ENCODE measurements around the gene RAPGEF6. TPM values are rescaled to one million over a fixed set of nuclear protein-coding genes. Genes with fewer than 3 reads are reported as not detected.
A peak's percentile ranks its signal among the peaks of the same experiment; 100 is the strongest.

RAPGEF6 gene
- polyA plus RNA-seq, 3 donors, result 13.5 to 19.1 (median 16.5) TPM

DNA sequence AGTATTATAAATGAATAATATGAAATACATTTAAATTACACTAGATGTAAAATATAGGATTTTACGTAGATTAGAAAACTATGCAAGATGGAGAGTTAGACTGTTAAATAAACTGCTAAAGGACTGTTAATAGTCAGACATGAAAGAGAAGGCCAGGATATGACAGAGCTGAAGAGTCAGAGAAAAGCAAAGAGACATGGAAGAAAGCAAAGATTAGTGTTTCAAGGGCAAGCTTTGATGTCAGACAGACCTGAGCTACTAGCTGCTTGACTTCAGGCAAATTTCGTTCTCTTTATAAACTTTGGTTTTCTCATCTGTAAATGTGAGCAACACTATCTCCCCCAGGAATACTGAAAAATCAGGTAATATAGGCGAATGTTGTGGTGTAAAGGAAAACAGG lies 161.3 kb downstream of the RAPGEF6 start:
- DNase-seq (ENCODE audit: extremely low read depth in 1 of 11, low read depth in 9 of 11, low spot score in 4 of 11), result no peak

DNA sequence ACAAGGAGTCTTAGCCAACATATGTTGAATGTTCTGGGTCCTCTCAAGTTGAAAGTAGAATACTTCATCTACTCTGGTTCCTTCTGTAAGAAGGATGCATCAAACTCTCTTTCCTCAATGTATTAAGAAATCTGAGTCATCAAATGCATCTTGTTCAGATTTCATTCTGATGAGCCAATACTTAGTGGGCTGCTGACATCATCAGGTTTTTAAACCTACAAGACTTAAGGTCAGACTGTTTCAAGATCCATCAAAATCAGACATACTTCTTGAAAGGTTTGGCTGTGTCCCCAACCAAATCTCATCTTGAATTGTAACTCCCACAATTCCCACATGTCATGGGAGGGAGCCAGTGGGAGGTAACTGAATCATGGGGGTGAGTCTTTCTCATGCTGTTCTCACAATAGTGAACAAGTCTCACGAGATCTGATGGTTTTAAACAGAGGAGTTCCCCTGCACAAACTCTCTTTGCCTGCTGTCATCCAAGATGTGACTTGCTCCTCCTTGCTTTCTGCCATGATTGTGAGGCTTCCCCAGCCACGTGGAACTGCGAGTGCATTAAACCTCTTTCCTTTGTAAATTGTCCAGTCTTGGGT lies 168.8 kb downstream of the RAPGEF6 start:
- DNase-seq (ENCODE audit: extremely low read depth in 1 of 11, low read depth in 9 of 11, low spot score in 4 of 11), result no peak

DNA sequence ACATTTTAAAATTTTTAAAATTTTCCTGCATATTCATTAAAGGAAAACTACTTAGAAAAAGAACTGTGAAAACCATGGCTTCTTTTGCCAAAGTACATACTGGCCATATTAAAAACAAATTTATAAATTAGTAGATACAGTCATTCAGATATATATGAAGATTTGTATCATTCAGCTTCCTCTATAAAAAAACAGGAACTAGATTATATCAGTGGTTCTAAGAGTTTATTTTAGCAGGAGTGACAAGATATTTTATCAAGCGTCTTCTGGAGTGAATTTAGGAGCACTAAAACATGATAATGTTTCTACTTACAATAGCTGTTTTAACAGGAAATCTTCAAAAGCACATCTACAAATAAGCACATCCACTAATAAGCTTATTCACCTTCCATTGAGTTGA lies 171.4 kb downstream of the RAPGEF6 start:
- no peak for DNase-seq (ENCODE audit: extremely low read depth in 1 of 11, low read depth in 9 of 11, low spot score in 4 of 11)

DNA sequence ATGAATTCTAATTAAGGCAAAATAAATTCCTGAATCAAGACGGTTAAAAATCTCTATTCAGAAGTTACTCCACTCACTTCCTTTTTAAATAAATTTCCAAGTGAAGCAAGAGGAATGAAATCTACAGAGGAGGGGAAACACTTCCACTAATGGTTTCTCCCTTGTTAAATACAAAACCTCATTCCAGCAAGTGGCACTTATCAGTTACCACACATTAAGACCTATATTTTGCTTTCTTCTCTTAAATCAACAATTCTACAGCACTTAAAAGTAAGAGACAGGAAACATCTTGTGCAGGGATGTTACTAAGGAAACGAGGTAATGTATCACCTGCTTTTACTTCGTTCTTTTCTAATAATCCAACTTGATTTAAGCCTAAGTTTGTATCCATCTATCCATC lies 172.6 kb downstream of the RAPGEF6 start:
- DNase-seq (ENCODE audit: extremely low read depth in 1 of 11, low read depth in 9 of 11, low spot score in 4 of 11), result no peak

DNA sequence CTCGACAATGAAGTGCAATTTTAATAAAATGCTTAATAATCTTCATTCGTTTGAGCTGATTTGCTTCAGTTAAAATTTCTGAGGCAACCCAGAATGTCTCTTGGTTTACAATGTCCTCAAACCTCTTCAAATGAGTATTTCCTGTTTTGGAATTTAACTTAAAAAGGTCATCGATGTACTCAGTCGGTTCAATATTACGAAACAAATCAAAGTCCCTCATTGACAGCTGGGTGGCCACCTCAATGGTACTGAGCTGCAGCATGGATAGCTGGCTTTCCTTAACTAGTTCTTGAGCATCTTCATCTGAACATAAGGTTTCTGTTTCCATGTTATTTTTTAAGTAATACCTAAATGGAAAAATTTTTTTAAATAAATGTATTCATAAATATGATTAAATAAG lies 173.3 kb downstream of the RAPGEF6 start:
- DNase-seq (ENCODE audit: extremely low read depth in 1 of 11, low read depth in 9 of 11, low spot score in 4 of 11), result no peak

DNA sequence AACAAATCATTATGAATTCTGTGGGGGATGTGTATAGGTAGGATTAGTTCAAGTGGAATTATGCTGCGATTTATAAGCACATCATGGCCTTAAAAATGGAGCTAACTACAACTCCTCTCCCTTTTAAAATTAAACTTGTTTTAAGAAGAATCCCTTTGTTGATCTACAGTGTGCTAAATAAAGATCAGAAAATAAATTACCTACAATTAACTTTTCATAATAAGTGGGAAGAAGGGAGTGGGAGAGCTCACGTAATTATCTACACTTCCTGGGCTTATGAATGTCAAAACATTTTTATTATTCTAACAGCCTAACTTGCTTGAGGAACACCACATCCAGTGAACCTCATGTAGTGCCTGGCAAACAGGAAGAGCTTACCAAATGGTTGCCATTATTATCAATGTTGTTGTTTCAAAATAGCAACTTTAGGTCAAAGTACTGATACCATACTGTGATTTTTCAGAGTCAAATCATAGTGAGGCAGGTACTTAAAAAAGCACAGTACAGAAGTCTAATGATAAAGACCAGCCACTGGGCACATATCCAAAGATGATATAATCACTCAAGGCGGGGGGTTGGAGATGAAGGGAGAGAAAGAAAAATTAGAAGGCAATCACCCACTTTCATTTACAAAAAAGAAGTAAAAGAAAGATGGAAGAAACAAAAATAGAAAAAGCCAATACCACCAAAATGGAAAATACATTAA lies 174.0 kb downstream of the RAPGEF6 start:
- peak in 1 of 11 donors; percentile 17 for DNase-seq (ENCODE audit: extremely low read depth in 1 of 11, low read depth in 9 of 11, low spot score in 4 of 11)

DNA sequence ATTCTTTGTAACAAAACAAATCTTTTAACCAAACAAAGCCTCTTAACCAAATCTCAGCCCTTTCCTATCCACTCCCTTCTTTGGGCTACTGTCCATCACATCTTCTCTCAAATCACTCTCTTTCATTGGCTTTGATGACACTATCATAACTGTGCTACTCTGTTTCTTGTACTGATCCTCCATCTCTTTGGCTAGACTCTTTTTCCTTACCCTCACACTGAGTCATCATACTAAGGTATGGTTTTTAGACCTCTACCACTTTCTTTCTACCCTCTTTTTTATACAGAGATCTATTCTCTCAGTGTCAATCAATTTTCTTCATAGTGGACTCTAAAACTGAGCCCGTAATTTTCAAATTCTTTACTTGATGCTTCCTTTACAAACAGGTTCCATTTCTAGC lies 174.9 kb downstream of the RAPGEF6 start:
- DNase-seq (ENCODE audit: extremely low read depth in 1 of 11, low read depth in 9 of 11, low spot score in 4 of 11), result no peak

DNA sequence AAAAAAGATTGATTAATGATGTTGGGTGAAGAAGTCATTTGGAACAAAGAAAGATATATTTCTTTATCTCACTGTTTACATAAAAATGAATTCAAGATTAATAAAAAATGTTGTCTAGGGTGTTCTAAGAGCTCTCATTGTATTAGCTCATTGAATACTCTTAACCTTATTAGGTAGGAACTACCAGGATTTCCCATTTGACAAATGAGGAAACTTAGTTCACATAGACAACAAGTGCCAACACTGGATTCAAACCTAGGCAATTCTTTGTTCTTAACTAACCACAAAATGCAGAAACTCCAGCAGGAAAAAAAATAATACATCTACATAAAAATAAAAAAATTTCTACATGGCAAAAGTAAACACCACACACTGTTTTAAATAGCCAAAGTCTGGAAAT lies 175.8 kb downstream of the RAPGEF6 start:
- no peak for DNase-seq (ENCODE audit: extremely low read depth in 1 of 11, low read depth in 9 of 11, low spot score in 4 of 11)

DNA sequence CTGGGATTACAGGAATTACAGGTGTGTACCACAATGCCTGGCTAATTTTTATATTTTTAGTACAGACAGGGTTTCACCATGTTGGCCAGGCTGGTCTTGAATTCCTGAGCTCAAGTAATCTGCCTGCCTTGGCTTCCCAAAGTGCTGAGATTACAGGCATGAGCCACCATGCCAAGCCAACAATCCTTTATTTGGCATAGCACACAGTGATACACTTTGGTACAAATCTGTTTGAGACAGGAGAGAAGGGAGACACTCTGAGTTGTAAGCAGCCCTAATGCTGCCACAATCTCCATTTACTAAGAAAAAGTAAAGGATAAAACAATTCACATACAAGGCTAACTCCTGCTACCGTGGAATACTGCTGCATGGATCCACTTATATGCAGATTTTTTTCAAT lies 177.8 kb downstream of the RAPGEF6 start:
- DNase-seq (ENCODE audit: extremely low read depth in 1 of 11, low read depth in 9 of 11, low spot score in 4 of 11), result no peak

DNA sequence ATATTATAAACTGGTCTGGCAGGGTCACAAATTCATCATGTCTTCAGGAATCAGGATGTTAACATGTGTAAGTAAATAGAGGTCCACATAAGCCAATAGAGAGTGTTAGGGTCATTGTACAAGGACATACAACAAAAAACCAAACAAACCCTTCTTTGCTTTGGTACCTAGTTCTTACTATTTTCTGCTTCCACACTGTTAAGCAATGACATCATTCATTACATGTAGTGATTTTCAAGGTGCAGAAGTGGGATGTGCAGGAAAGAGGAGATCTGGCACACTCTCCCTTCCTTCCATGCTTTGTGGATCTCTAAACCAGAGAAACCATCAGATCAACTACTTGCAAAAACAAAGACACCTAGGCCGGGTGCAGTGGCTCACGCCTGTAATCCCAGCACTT lies 184.1 kb downstream of the RAPGEF6 start:
- DNase-seq (ENCODE audit: extremely low read depth in 1 of 11, low read depth in 9 of 11, low spot score in 4 of 11), result no peak

DNA sequence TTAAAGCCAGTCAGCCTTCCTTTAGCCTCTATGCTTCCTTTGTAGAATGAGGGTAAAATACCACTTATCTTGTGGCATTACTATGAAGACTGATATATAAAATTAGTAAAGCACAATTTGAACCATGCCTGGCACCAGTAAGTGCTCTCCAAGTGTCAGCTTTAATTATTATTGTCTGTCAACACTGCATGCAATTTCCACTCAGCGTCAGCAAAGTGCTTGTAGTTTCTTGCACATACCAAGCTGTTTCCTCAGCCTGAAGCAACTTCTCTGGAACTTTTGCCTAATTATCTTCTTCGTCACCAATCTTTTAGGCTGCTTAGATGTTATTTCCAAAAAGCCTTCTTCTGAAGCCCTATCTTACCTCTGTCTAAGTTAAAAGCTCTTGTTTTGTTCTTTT lies 193.8 kb downstream of the RAPGEF6 start:
- no peak for DNase-seq (ENCODE audit: extremely low read depth in 1 of 11, low read depth in 9 of 11, low spot score in 4 of 11)

DNA sequence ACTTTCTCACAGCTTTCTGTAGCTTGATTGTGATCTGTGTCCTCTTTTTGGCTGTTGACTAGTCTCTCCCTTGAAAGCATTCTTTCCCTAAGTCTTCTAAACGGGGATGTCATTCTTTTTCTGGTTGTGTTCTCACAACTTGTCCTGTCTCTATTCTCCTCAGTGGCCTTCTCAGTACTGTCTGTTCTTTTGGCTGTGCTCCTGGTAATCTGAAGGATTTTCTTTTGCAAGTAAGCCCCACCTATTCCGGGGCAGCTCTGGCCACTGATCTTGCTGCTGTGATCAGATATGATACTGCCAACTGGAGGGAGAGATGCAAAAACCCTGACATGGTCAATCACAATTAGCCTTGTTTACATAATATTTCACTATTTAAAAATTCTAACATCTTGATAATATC lies 198.9 kb downstream of the RAPGEF6 start:
- DNase-seq (ENCODE audit: extremely low read depth in 1 of 11, low read depth in 9 of 11, low spot score in 4 of 11), result no peak

DNA sequence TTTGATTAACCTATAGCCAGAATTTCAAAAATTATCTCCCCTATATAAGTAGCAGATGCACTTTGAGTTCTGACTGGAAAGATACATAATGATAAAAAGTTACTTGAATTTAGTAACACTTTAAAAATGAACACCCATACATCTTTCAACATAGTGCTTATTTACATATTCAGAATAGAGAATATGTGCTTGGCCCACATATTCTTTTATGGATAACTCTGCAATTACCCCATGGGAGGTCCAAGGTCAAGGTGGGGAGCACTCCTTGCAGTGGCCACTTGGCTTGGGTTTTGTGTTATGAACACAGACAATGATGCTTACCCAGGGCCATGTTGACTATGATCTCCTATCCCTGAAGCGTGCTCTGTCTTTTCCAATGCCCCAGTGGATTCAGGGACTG lies 201.9 kb downstream of the RAPGEF6 start:
- DNase-seq (ENCODE audit: extremely low read depth in 1 of 11, low read depth in 9 of 11, low spot score in 4 of 11), result no peak

DNA sequence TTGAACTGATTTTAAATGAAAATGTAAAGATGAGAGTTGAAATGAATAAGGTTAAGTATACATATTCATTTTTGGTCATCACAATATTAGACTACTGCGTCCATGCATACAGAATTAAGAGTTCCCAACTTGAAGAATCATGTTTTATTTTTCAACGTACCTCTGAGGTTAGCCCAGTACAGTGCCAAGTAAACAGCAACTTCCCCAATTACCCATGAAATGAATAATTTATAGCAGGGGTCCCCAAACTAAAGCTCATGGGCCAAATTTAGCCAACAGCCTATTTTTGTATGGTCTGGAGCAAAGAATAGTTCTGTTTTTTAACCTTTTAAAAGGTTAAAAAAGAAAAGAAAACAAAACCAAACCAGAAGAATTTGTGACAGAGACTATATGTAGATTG lies 203.2 kb downstream of the RAPGEF6 start:
- DNase-seq (ENCODE audit: extremely low read depth in 1 of 11, low read depth in 9 of 11, low spot score in 4 of 11), result no peak

DNA sequence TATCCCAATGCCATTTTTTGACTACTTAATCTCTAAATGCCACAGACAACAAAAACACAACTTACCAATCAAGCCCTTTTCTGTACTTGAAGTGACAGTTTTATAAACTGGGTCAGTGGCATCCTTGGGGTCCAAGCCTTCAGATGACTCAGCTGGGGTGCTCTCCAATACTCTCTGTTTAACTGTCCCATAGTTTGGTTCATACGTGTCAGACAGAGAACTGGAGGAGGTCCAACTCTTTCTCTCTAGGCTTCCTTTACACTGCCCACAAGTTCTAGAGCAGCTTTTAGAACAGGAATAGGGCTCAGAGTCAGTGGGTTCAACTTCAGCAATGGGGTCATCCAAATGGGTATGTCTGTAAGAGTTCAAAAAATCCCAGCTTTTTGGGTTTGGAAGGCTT lies 204.2 kb downstream of the RAPGEF6 start:
- no peak for DNase-seq (ENCODE audit: extremely low read depth in 1 of 11, low read depth in 9 of 11, low spot score in 4 of 11)

DNA sequence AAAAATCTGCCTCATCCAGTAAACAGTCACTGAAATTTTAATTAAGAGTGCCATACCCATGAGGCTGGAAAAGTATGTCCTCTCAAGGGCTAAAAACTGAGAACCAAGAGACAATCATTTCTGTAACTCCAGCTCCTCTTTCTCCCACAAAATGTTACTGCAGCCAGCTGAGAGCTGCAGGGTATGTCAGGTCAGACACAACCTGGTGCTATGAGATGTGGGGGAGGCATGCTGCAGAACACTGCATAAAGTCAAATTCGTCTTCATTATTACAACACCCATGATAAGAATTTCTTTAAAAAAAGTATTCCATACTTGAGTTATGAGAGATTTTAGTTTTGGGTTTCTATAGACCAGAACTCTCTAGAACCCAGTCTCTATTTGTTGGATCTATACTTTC lies 209.0 kb downstream of the RAPGEF6 start:
- DNase-seq (ENCODE audit: extremely low read depth in 1 of 11, low read depth in 9 of 11, low spot score in 4 of 11), result no peak

DNA sequence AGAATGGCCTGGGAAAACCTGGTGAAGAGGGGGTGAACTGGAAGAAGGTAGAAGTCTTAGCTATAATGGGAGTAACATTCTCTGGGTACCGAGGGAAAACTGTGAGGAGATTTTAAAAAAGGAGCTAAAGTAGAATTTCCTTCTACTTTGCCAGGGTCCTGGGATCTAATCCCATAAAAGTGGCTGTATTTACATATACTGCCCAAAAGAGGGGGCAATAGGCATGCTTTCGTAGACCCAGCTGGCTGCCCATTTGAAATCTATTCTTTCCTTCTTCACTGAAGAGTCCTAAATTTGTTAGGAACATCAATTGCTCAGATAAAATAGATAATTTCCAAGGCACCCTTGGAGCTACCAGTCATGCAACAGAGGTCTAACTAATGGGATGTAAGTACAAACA lies 212.0 kb downstream of the RAPGEF6 start:
- no peak for DNase-seq (ENCODE audit: extremely low read depth in 1 of 11, low read depth in 9 of 11, low spot score in 4 of 11)

DNA sequence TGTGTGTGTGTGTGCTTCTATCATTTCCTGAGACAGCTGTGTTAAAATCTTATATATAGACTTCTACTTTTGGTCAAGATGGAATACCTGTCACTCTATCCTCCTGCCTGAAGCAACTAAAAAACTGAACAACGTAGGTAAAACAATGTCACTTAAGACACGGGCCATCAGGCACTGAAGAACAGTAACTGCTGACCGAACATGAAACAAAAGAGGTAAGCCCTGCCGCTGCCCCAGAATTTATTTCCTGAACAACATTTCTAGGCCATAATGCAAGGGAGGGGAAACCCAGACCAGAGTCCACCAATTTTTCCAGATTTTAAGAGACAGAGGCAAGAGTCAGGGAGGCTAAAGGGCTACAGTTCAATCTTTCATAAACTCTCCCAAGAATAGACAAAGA lies 215.2 kb downstream of the RAPGEF6 start:
- peak in 1 of 11 donors; percentile 5 for DNase-seq (ENCODE audit: extremely low read depth in 1 of 11, low read depth in 9 of 11, low spot score in 4 of 11)

DNA sequence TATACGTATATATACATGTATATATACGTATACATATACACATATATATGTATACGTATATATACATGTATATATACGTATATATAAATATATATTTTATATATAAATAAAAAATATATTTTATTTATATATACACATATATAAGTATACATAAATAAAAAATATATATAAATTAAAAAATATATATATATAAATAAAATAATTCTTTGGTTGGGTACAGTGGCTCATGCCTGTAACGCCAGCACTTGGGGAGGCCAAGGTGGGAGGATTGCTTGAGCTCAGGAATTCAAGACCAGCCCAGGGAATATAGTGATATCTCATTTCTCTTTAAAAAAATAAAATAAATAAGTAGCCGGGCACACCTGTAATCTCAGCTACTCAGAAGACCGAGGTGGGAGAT lies 216.2 kb downstream of the RAPGEF6 start:
- DNase-seq (ENCODE audit: extremely low read depth in 1 of 11, low read depth in 9 of 11, low spot score in 4 of 11), result no peak

DNA sequence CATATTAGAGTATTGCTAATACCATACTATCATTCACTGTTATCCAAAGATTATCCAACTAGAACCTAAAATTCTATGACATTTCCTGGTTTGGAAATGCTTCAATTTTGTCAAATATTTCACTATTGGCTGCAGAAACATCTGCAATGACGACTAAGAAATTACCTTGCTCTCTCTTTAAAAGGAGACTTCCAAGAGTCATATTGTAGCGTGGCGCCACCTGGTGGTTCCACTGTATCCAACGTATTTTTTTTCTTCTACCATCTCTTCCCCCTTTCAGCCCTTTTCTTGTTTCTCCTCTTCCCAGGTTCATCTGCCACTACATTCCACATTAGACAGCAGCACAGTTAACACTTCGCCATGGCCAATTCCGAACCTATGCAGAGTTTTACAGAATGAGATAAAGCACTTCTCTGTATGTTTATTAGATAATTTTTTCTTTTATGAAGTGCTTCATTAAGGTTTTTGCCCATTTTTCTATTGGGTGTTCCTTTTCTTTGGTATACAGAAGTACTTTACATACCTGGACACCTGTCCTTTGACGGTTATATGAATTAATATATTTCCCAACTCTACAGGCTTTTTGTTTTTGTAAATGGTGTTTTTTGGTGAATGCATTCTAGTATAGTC lies 217.7 kb downstream of the RAPGEF6 start:
- peak; percentile 36 to 64 (median 51) for DNase-seq (ENCODE audit: extremely low read depth in 1 of 11, low read depth in 9 of 11, low spot score in 4 of 11)

DNA sequence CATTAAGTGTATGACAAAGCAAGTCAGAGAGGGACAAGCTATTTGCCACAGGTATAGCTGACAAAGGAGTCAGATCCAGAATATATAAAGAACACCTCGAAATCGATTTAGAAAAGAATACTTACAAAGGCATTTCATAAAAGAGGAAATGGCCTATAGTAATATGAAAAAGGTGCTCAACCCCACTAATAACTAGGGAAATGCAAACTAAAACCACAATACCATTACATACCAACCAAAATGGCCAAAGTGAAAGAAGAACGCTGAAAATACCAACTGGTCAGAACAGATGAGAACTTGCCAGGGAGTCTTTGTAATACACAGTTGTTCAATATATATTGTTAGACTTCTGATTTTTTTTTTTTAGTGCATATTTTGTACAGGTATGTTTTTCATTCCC lies 218.3 kb downstream of the RAPGEF6 start:
- no peak for DNase-seq (ENCODE audit: extremely low read depth in 1 of 11, low read depth in 9 of 11, low spot score in 4 of 11)
